Lung (tissue), 12 donors: ENCODE results near the gene PCDHGC4. TPM values are rescaled to one million over a fixed set of nuclear protein-coding genes. Genes with fewer than 3 reads are reported as not detected.

Source experiments
- ATAC-seq: fragments of 200-7000 bp; cut with Tn5 transposase; one replicate; pipeline ENCODE4 v1.9.1; 2020; ENCODE audit warnings: moderate number of reproducible peaks; ENCODE audit not compliant: insufficient read depth, low FRiP score
- DNase-seq, 3 donors: peaks; one replicate each; pipeline ENCODE4 v3.0.0-alpha.2; 2013 to 2017
- H3K27ac ChIP-seq, 2 donors: one replicate each; pipeline ENCODE4 v1.5.1; 2013; ENCODE audit warnings: mild to moderate bottlenecking in 2 of 2, moderate library complexity in 2 of 2, control low read depth in 1 of 2, inconsistent platforms in 1 of 2, low read depth in 1 of 2, low read length in 1 of 2
- H3K27me3 ChIP-seq, 3 donors: one replicate each; pipeline ENCODE4 v1.5.1; 2013; ENCODE audit warnings: low read length in 2 of 3; ENCODE audit not compliant: control insufficient read depth in 3 of 3, insufficient read depth in 3 of 3
- H3K36me3 ChIP-seq, 4 donors: one replicate each; pipeline ENCODE4 v1.5.1; 2013; ENCODE audit warnings: low read length in 4 of 4, mild to moderate bottlenecking in 1 of 4, moderate library complexity in 1 of 4; ENCODE audit not compliant: control insufficient read depth in 4 of 4, insufficient read depth in 4 of 4
- H3K4me1 ChIP-seq, 5 donors: one replicate each; pipeline ENCODE4 v1.5.1; 2013; ENCODE audit warnings: low read length in 5 of 5, mild to moderate bottlenecking in 2 of 5, moderate library complexity in 1 of 5; ENCODE audit not compliant: control insufficient read depth in 5 of 5, insufficient read depth in 5 of 5
- H3K4me3 ChIP-seq: one replicate; pipeline ENCODE4 v1.5.1; 2013; ENCODE audit warnings: mild to moderate bottlenecking, control low read depth, moderate library complexity
- H3K9ac ChIP-seq, 2 donors: one replicate each; pipeline ENCODE4 v1.5.1; 2013; ENCODE audit warnings: low read length in 2 of 2, control low read depth in 1 of 2; ENCODE audit not compliant: insufficient read depth in 1 of 2
- H3K9me3 ChIP-seq, 4 donors: one replicate each; pipeline ENCODE4 v1.5.1; 2013; ENCODE audit warnings: low read length in 3 of 4, mild to moderate bottlenecking in 1 of 4, moderate library complexity in 1 of 4; ENCODE audit not compliant: control insufficient read depth in 4 of 4, insufficient read depth in 3 of 4
- CTCF ChIP-seq: IDR thresholded peaks from 2 replicates; pipeline ENCODE4 v1.5.1; 2012; ENCODE audit warnings: mild to moderate bottlenecking; ENCODE audit errors: control extremely low read depth, extremely low read depth
- WGBS, 2 donors: extraction: QIAGEN DNeasy Blood & Tissue Kit; methylation state at CpG; one replicate each; pipeline ENCODE4 v1.1.7; 2013; 5-methylcytosine and 5-hydroxymethylcytosine counted together
- polyA plus RNA-seq, 2 donors: library from polyadenylated mRNA; stranded (reverse); fragments of 200-250 nt; gene quantifications; one replicate each; pipeline ENCODE4 v1.2.1, GENCODE V29; 2013
- total RNA-seq, 2 donors: library from RNA; depleted of rRNA in 1 of 2; stranded (reverse); fragments of >200 nt in 1 of 2; gene quantifications; one replicate each; pipeline ENCODE4 v1.2.1, GENCODE V29; 2014 to 2021
- donor health status: control.
- donor health status: control.
- donor health status: Bipolar disorder and iron deficiency.
- donor health status: healthy.
- donor health status: DM: yes; HTN: yes; CAD: no.

Gene PCDHGC4
- total and polyA plus RNA-seq, 4 donors = 0.08 to 8.7 (median 1.7) TPM

DNA sequence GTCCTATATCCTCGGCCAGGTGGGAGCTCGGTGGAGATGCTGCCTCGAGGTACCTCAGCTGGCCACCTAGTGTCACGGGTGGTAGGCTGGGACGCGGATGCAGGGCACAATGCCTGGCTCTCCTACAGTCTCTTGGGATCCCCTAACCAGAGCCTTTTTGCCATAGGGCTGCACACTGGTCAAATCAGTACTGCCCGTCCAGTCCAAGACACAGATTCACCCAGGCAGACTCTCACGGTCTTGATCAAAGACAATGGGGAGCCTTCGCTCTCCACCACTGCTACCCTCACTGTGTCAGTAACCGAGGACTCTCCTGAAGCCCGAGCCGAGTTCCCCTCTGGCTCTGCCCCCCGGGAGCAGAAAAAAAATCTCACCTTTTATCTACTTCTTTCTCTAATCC lies 7.0 kb upstream of the PCDHGC4 start:
- Histone ChIP-seq H3K4me3 (peak overlapping the region; percentile 43), H3K9ac (peak overlapping the region in 1 of 2 donors; percentile 99), H3K27ac (no peak overlapping the region), H3K9me3 (peaks cover 0 to 5% (median 0%) of the 10 kb centered on the region in 4 donors), H3K27me3 (peaks cover 0 to 13% (median 0%) of the 10 kb centered on the region in 3 donors), H3K4me1 (peaks cover 0 to 57% (median 17%) of the 10 kb centered on the region in 5 donors), H3K36me3 (peaks cover 0 to 9% (median 5%) of the 10 kb centered on the region in 4 donors)
- no peak for TF ChIP-seq CTCF
- 43 to 51% methylated on average over 13 of the region's 13 CpGs for WGBS, 2 donors
- DNase-seq (peak in 1 of 3 donors; percentile 43), ATAC-seq (no peak)

GRCh38 chr5:141478321-141478945 lies 6.4 kb upstream of the PCDHGC4 start:
- Histone ChIP-seq H3K4me3 (peak overlapping the region; percentile 52), H3K36me3 (peaks cover 0 to 9% (median 5%) of the 10 kb centered on the region in 4 donors), H3K27me3 (peaks cover 0 to 13% (median 0%) of the 10 kb centered on the region in 3 donors), H3K27ac (peak overlapping the region in 1 of 2 donors; percentile 1), H3K4me1 (peaks cover 3 to 61% (median 18%) of the 10 kb centered on the region in 5 donors), H3K9ac (peak overlapping the region in 1 of 2 donors; percentile 99), H3K9me3 (peaks cover 0 to 5% (median 0%) of the 10 kb centered on the region in 4 donors)
- peak; percentile 42 to 78 (median 74) for DNase-seq
- ATAC-seq = no peak
- 34 to 35% methylated on average over 20 of the region's 20 CpGs for WGBS, 2 donors
- no peak for TF ChIP-seq CTCF

- no peak overlapping the region for H3K9ac ChIP-seq
- no peak overlapping the region for H3K27ac ChIP-seq
- ATAC-seq = no peak
- H3K4me1 ChIP-seq = peaks cover 8 to 73% (median 19%) of the 10 kb centered on the region in 5 donors
- H3K27me3 ChIP-seq = peaks cover 0 to 23% (median 0%) of the 10 kb centered on the region in 3 donors
- H3K4me3 ChIP-seq = no peak overlapping the region
- peaks cover 0 to 5% (median 0%) of the 10 kb centered on the region in 4 donors for H3K9me3 ChIP-seq
- TF ChIP-seq CTCF = no peak
- no peak for DNase-seq
- H3K36me3 ChIP-seq = peaks cover 0 to 9% (median 5%) of the 10 kb centered on the region in 4 donors
These were observed 5.1 kb upstream of the PCDHGC4 start for GRCh38 chr5:141479776-141480175.
